Activated CD4-positive, alpha-beta memory T cell treated with anti-CD3 and anti-CD28 coated beads for 36 hours (primary cell): Measurements from ENCODE around the gene CPEB1. TPM values are rescaled to one million over a fixed set of nuclear protein-coding genes. Genes with fewer than 3 reads are reported as not detected.

ENCODE experiments used
- CTCF ChIA-PET: fragments of 350-600 bp; sonication (Branson Sonifier 250); formaldehyde crosslinking; loops from one replicate; lab custom pipeline; 2021; ENCODE audit warnings: antibody characterized with exemption, inconsistent platforms; lab: Charles Lee
- POLR2A ChIA-PET: fragments of 350-600 bp; sonication (Branson Sonifier 250); formaldehyde crosslinking; loops from one replicate; lab custom pipeline; 2021; ENCODE audit warnings: antibody characterized with exemption; lab: Charles Lee
- DNase-seq: peaks from one replicate; pipeline ENCODE4 v3.0.0-alpha.2; 2020
- H3K27ac Mint-ChIP-seq: one replicate; pipeline ENCODE4 v1.8.0; 2021; ENCODE audit warnings: mixed read lengths
- H3K27me3 Mint-ChIP-seq: one replicate; pipeline ENCODE4 v1.8.0; 2021; ENCODE audit warnings: mixed read lengths
- H3K36me3 Mint-ChIP-seq: one replicate; pipeline ENCODE4 v1.8.0; 2021; ENCODE audit warnings: mixed read lengths
- H3K4me1 Mint-ChIP-seq: one replicate; pipeline ENCODE4 v1.8.0; 2021; ENCODE audit warnings: low read depth, mixed read lengths
- H3K4me3 Mint-ChIP-seq: one replicate; pipeline ENCODE4 v1.8.0; 2021; ENCODE audit warnings: mild to moderate bottlenecking, mixed read lengths
- H3K9me3 Mint-ChIP-seq: one replicate; pipeline ENCODE4 v1.8.0; 2021; ENCODE audit warnings: mixed read lengths
- intact Hi-C: fragments of 100-400 bp; cut with micrococcal nuclease; formaldehyde crosslinking; loops from one replicate; pipeline ENCODE4 v1.15.1; 2023
- total RNA-seq, 2 experiments: library from RNA; stranded (reverse); gene quantifications; one replicate each; pipeline ENCODE4 v1.2.3, GENCODE V29; 2021

The CPEB1 gene
- total RNA-seq, 2 experiments from 2014 or later = 0.07 to 0.21 TPM

GRCh38 chr15:82571722-82572222, 75.4 kb downstream of the CPEB1 start:
- DNase-seq = peak; percentile 10

GRCh38 chr15:82570721-82571508, 76.2 kb downstream of the CPEB1 start:
- no peaks in the 10 kb centered on the region for H3K36me3 Mint-ChIP-seq
- H3K4me1 Mint-ChIP-seq = no peaks in the 10 kb centered on the region
- POLR2A ChIA-PET = no interaction called here
- DNase-seq = no peak
- H3K9me3 Mint-ChIP-seq = no peaks in the 10 kb centered on the region
- H3K4me3 Mint-ChIP-seq = no peak overlapping the region
- intact Hi-C loops = no loop called here
- CTCF ChIA-PET = no interaction called here
- H3K27me3 Mint-ChIP-seq = peaks cover 21% of the 10 kb centered on the region
- H3K27ac Mint-ChIP-seq = no peak overlapping the region

More at GRCh38 chr15:82571722-82572222, 75.4 kb downstream of the CPEB1 start:
- H3K27ac Mint-ChIP-seq = no peak overlapping the region
- no peaks in the 10 kb centered on the region for H3K4me1 Mint-ChIP-seq
- H3K4me3 Mint-ChIP-seq = no peak overlapping the region
- ChIA-PET POLR2A (no interaction called here), CTCF (no interaction called here)
- H3K27me3 Mint-ChIP-seq = peaks cover 20% of the 10 kb centered on the region
- H3K9me3 Mint-ChIP-seq = no peaks in the 10 kb centered on the region
- intact Hi-C loops = no loop called here
- H3K36me3 Mint-ChIP-seq = no peaks in the 10 kb centered on the region

GRCh38 chr15:82569834-82570233, 77.3 kb downstream of the CPEB1 start:
- ChIA-PET CTCF (no interaction called here), POLR2A (no interaction called here)
- H3K9me3 Mint-ChIP-seq = no peaks in the 10 kb centered on the region
- no peaks in the 10 kb centered on the region for H3K36me3 Mint-ChIP-seq
- H3K27me3 Mint-ChIP-seq = peaks cover 18% of the 10 kb centered on the region
- DNase-seq = no peak
- no peaks in the 10 kb centered on the region for H3K4me1 Mint-ChIP-seq
- H3K27ac Mint-ChIP-seq = no peak overlapping the region
- intact Hi-C loops = no loop called here
- no peak overlapping the region for H3K4me3 Mint-ChIP-seq

- intact Hi-C loops = no loop called here
- H3K4me3 Mint-ChIP-seq = no peak overlapping the region
- H3K36me3 Mint-ChIP-seq = no peaks in the 10 kb centered on the region
- no peak overlapping the region for H3K27ac Mint-ChIP-seq
- H3K4me1 Mint-ChIP-seq = no peaks in the 10 kb centered on the region
- H3K27me3 Mint-ChIP-seq = peaks cover 17% of the 10 kb centered on the region
- DNase-seq = no peak
- POLR2A ChIA-PET = no interaction called here
- CTCF ChIA-PET = interaction anchor here (1.0 kb wide), 1 partner anchor 27 kb away, joined by 3 read pairs; no protein-coding TSS in a partner anchor
- H3K9me3 Mint-ChIP-seq = no peaks in the 10 kb centered on the region
These were observed 78.2 kb downstream of the CPEB1 start for GRCh38 chr15:82568986-82569385.

- intact Hi-C loops = no loop called here
These were observed 79.5 kb downstream of the CPEB1 start for GRCh38 chr15:82567661-82568060.

GRCh38 chr15:82566690-82567089, 80.5 kb downstream of the CPEB1 start:
- Mint-ChIP-seq H3K27me3 (peaks cover 6% of the 10 kb centered on the region), H3K4me1 (no peaks in the 10 kb centered on the region), H3K36me3 (no peaks in the 10 kb centered on the region), H3K27ac (no peak overlapping the region), H3K9me3 (no peaks in the 10 kb centered on the region), H3K4me3 (no peak overlapping the region)
- POLR2A ChIA-PET = no interaction called here
- no peak for DNase-seq
- CTCF ChIA-PET = no interaction called here
- intact Hi-C loops = no loop called here

More at GRCh38 chr15:82567661-82568060, 79.5 kb downstream of the CPEB1 start:
- no peak for DNase-seq
- H3K9me3 Mint-ChIP-seq = no peaks in the 10 kb centered on the region
- H3K36me3 Mint-ChIP-seq = no peaks in the 10 kb centered on the region
- ChIA-PET CTCF (no interaction called here), POLR2A (no interaction called here)
- no peak overlapping the region for H3K4me3 Mint-ChIP-seq
- peaks cover 9% of the 10 kb centered on the region for H3K27me3 Mint-ChIP-seq
- no peaks in the 10 kb centered on the region for H3K4me1 Mint-ChIP-seq
- no peak overlapping the region for H3K27ac Mint-ChIP-seq

- no peak overlapping the region for H3K4me3 Mint-ChIP-seq
- no peaks in the 10 kb centered on the region for H3K9me3 Mint-ChIP-seq
- H3K36me3 Mint-ChIP-seq = no peaks in the 10 kb centered on the region
- H3K4me1 Mint-ChIP-seq = no peaks in the 10 kb centered on the region
- ChIA-PET CTCF (no interaction called here), POLR2A (no interaction called here)
- no peaks in the 10 kb centered on the region for H3K27me3 Mint-ChIP-seq
- H3K27ac Mint-ChIP-seq = no peak overlapping the region
- DNase-seq = no peak
- intact Hi-C loops = no loop called here
These were observed 88.7 kb downstream of the CPEB1 start for GRCh38 chr15:82558502-82558901.

GRCh38 chr15:82556315-82557035, 90.7 kb downstream of the CPEB1 start:
- Mint-ChIP-seq H3K27me3 (peaks cover 3% of the 10 kb centered on the region), H3K27ac (no peak overlapping the region), H3K4me1 (no peaks in the 10 kb centered on the region), H3K9me3 (no peaks in the 10 kb centered on the region), H3K4me3 (no peak overlapping the region), H3K36me3 (no peaks in the 10 kb centered on the region)
- POLR2A ChIA-PET = no interaction called here
- intact Hi-C loops = no loop called here
- CTCF ChIA-PET = interaction anchor here (0.9 to 1.6 kb wide), 2 partner anchors 17 to 26 kb away, joined by 3 to 4 read pairs; partner anchors contain the start of gene RPS17
- DNase-seq = no peak

- intact Hi-C loops = no loop called here
- Mint-ChIP-seq H3K4me3 (no peak overlapping the region), H3K4me1 (no peaks in the 10 kb centered on the region), H3K9me3 (no peaks in the 10 kb centered on the region), H3K36me3 (no peaks in the 10 kb centered on the region), H3K27ac (no peak overlapping the region), H3K27me3 (peaks cover 4% of the 10 kb centered on the region)
- ChIA-PET POLR2A (no interaction called here), CTCF (no interaction called here)
- DNase-seq = no peak
These were observed 92.3 kb downstream of the CPEB1 start for GRCh38 chr15:82554849-82555248.

GRCh38 chr15:82554351-82554750, 92.8 kb downstream of the CPEB1 start:
- no peak for DNase-seq
- H3K27ac Mint-ChIP-seq = no peak overlapping the region
- intact Hi-C loops = no loop called here
- H3K36me3 Mint-ChIP-seq = no peaks in the 10 kb centered on the region
- POLR2A ChIA-PET = no interaction called here
- CTCF ChIA-PET = no interaction called here
- H3K4me3 Mint-ChIP-seq = no peak overlapping the region
- H3K9me3 Mint-ChIP-seq = no peaks in the 10 kb centered on the region
- peaks cover 4% of the 10 kb centered on the region for H3K27me3 Mint-ChIP-seq
- no peaks in the 10 kb centered on the region for H3K4me1 Mint-ChIP-seq

GRCh38 chr15:82553846-82554245, 93.3 kb downstream of the CPEB1 start:
- peaks cover 4% of the 10 kb centered on the region for H3K27me3 Mint-ChIP-seq
- no peaks in the 10 kb centered on the region for H3K9me3 Mint-ChIP-seq
- no peak overlapping the region for H3K4me3 Mint-ChIP-seq
- no peaks in the 10 kb centered on the region for H3K36me3 Mint-ChIP-seq
- ChIA-PET CTCF (no interaction called here), POLR2A (no interaction called here)
- intact Hi-C loops = no loop called here
- H3K27ac Mint-ChIP-seq = no peak overlapping the region
- no peaks in the 10 kb centered on the region for H3K4me1 Mint-ChIP-seq
- no peak for DNase-seq

- ChIA-PET POLR2A (no interaction called here), CTCF (no interaction called here)
- intact Hi-C loops = no loop called here
These were observed 94.3 kb downstream of the CPEB1 start for GRCh38 chr15:82552861-82553260.

More at GRCh38 chr15:82552861-82553260, 94.3 kb downstream of the CPEB1 start:
- Mint-ChIP-seq H3K27ac (no peak overlapping the region), H3K9me3 (no peaks in the 10 kb centered on the region), H3K4me3 (no peak overlapping the region), H3K27me3 (peaks cover 4% of the 10 kb centered on the region), H3K4me1 (peaks cover 3% of the 10 kb centered on the region), H3K36me3 (no peaks in the 10 kb centered on the region)
- DNase-seq = no peak
